HTR-8/SVneo (cell line): ENCODE data around the gene TBRG1.

Source experiments
- DNase-seq: peaks from one replicate; pipeline ENCODE4 v3.0.0; 2011; ENCODE audit warnings: low spot score, mixed read lengths; ENCODE audit not compliant: insufficient read length
- FAIRE-seq: peaks from 2 replicates; lab custom pipeline; 2011; peaks lifted over from hg19 to GRCh38; lab: Jason Lieb, UNC

Gene TBRG1

GRCh38 chr11:124612045-124612444, 10.6 kb upstream of the TBRG1 start:
- DNase-seq (no peak), FAIRE-seq (no peak)

- DNase-seq (no peak), FAIRE-seq (no peak)
Measured at GRCh38 chr11:124612567-124613246, 10.0 kb upstream of the TBRG1 start.

- DNase-seq (no peak), FAIRE-seq (no peak)
Measured at GRCh38 chr11:124618863-124619262, 3.8 kb upstream of the TBRG1 start.

GRCh38 chr11:124623861-124624525, 1.3 kb downstream of the TBRG1 start:
- DNase-seq (no peak), FAIRE-seq (no peak)

GRCh38 chr11:124625504-124626168, 3.0 kb downstream of the TBRG1 start:
- DNase-seq (no peak), FAIRE-seq (no peak)

GRCh38 chr11:124627546-124627945, 4.9 kb downstream of the TBRG1 start:
- DNase-seq (no peak), FAIRE-seq (no peak)

- no peak for FAIRE-seq
Measured at GRCh38 chr11:124629961-124630360, 7.3 kb downstream of the TBRG1 start.

GRCh38 chr11:124633355-124633754, 10.7 kb downstream of the TBRG1 start:
- no peak for FAIRE-seq
- DNase-seq: no peak

More at GRCh38 chr11:124629961-124630360, 7.3 kb downstream of the TBRG1 start:
- no peak for DNase-seq

GRCh38 chr11:124635932-124636331, 13.3 kb downstream of the TBRG1 start:
- FAIRE-seq (no peak), DNase-seq (no peak)

GRCh38 chr11:124638500-124638899, 15.8 kb downstream of the TBRG1 start:
- FAIRE-seq: no peak
- DNase-seq: no peak

GRCh38 chr11:124639186-124639585, 16.5 kb downstream of the TBRG1 start:
- DNase-seq (no peak), FAIRE-seq (no peak)

GRCh38 chr11:124640666-124641065, 18.0 kb downstream of the TBRG1 start:
- FAIRE-seq (no peak), DNase-seq (no peak)

GRCh38 chr11:124642628-124643027, 20.0 kb downstream of the TBRG1 start:
- no peak for DNase-seq
- no peak for FAIRE-seq

- DNase-seq: no peak
Measured at GRCh38 chr11:124643042-124643604, 20.5 kb downstream of the TBRG1 start.

GRCh38 chr11:124643605-124644425, 21.2 kb downstream of the TBRG1 start:
- no peak for DNase-seq
- FAIRE-seq: no peak

More at GRCh38 chr11:124643042-124643604, 20.5 kb downstream of the TBRG1 start:
- no peak for FAIRE-seq

- no peak for FAIRE-seq
- peak; percentile 48 for DNase-seq
Measured at GRCh38 chr11:124644426-124645280, 22.0 kb downstream of the TBRG1 start.

- DNase-seq (no peak), FAIRE-seq (no peak)
Measured at GRCh38 chr11:124646148-124646547, 23.5 kb downstream of the TBRG1 start.

- FAIRE-seq (no peak), DNase-seq (no peak)
Measured at GRCh38 chr11:124648610-124649009, 25.9 kb downstream of the TBRG1 start.
